GM12872 (cell line): ENCODE data around the gene ZBTB7C.

ENCODE experiments used
- TF ChIP-seq, protein P1 (sequence below): IDR thresholded peaks from 3 replicates; pipeline ENCODE4 v1.5.1; 2011; ENCODE audit warnings: low read depth, mild to moderate bottlenecking, low read length, moderate library complexity; ENCODE audit not compliant: insufficient read depth

Gene ZBTB7C

DNA sequence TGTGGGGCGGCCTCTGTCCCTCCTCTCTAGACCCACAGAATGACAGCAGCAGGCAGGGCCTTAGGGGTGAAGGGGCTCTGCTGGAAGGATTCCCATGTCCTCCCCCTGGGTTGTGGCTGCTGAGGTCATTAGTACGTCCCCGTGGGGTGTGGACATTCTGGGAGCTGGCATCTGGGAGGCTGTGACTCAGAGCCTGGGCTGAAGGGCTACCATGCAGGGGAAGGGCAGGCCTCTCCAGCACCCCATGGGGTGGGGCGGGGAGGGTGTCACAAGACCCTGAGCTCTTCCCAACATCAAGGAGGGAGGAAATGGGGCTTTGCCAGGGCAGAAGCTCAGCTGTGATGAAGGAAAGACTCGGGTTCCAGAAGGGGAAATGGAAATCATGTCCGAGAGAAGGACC lies 373.0 kb downstream of the ZBTB7C start:
- TF ChIP-seq, protein P1, sequence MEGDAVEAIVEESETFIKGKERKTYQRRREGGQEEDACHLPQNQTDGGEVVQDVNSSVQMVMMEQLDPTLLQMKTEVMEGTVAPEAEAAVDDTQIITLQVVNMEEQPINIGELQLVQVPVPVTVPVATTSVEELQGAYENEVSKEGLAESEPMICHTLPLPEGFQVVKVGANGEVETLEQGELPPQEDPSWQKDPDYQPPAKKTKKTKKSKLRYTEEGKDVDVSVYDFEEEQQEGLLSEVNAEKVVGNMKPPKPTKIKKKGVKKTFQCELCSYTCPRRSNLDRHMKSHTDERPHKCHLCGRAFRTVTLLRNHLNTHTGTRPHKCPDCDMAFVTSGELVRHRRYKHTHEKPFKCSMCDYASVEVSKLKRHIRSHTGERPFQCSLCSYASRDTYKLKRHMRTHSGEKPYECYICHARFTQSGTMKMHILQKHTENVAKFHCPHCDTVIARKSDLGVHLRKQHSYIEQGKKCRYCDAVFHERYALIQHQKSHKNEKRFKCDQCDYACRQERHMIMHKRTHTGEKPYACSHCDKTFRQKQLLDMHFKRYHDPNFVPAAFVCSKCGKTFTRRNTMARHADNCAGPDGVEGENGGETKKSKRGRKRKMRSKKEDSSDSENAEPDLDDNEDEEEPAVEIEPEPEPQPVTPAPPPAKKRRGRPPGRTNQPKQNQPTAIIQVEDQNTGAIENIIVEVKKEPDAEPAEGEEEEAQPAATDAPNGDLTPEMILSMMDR = no peak

DNA sequence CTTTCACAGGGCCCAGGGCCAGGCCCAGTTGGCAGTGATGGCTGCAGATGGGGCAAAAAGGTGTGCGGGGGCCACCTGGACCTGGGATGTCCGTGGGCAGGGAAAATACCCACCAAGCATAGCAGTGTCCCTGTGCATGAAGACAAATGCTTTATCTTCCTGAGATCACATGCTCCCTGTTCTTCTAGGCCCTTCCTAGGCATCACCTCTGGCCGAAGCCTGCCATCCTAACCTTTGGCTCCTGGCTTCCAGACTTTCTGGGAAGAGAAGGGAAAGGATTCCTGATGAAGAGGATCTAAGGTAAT lies 373.7 kb downstream of the ZBTB7C start:
- TF ChIP-seq, protein P1 = no peak

DNA sequence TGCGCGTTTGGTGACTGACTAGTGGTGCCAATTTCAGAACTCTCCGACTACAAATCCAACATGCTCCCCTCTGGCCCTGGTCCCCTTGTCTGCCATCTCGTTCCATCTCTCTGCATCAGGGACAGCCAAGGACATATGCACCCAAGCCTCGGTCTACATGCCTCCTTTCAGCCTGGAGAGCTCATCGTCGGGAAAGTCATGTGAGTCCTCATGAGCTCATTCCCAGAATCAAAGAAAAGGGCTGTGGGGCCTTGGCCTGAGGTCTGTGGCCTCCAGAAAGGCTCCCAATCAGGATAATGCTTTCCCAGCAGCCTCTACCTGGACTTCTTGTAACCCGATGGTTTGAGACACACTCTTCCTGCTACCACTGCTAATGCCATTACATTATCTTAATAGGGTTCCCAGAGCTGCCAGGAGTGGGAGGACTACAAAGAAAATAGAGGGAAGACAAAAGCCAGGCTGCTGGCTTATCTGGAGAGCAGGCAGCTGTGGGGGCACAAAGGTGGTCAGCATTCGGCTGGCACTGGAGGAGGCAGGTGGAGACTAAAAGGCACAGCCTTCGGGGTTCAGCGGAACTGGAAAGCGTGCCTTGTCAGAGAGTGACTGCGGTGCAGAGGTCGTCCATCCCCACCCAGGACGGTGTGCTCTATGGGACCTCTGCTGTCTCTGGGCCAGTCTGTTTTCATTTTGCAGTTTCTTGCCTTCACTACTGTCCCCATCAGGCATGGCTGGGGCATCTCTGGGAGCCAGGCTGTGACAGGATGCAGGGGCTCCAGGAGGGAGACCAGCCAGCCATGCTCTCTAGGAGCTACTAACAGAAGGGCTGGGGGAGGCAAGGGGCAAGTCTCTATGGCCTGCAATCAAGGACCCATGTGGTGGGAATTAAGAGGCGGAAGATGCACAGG lies 374.3 kb downstream of the ZBTB7C start:
- TF ChIP-seq, protein P1 = no peak

DNA sequence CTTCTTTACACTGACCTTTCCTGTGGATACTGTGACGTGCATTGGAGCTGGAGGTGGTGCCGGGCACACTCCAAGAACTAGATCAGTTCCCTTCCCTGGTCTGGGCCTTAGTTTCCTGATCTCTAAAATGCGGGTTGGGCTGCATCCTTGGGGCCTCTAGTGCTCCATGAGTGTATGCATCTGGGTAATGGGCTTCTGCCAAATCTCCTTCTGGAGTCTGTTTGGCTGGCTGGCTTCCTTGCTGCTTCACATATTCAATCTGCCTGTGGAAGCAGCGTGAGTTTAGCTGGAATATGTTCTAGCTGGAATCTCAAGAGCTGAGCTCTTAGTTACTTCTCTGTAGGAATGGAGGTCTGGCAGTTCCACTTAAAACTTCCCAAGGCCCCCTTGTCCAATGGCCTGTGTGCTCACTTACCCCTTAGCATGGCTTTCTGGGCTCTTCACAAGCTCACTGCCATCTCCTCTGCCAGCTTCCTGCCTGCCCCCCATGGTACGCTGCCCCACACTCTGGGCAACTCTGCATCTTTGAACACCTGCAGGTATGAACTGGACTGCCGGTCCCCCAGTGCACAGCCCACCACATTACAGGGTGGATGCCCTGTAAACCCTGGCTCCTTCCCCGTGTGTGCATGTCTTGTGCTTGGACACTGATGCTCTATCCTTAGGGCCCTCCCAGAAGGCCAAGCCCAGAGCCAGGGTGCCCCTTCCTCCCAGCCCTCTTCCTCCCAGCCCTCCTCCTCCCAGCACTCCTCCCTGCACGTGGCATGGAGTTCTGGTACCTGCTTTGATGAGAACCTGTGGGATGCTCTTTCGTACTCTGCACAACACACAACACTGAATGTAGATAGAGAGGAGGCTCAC lies 375.2 kb downstream of the ZBTB7C start:
- TF ChIP-seq, protein P1 = no peak

DNA sequence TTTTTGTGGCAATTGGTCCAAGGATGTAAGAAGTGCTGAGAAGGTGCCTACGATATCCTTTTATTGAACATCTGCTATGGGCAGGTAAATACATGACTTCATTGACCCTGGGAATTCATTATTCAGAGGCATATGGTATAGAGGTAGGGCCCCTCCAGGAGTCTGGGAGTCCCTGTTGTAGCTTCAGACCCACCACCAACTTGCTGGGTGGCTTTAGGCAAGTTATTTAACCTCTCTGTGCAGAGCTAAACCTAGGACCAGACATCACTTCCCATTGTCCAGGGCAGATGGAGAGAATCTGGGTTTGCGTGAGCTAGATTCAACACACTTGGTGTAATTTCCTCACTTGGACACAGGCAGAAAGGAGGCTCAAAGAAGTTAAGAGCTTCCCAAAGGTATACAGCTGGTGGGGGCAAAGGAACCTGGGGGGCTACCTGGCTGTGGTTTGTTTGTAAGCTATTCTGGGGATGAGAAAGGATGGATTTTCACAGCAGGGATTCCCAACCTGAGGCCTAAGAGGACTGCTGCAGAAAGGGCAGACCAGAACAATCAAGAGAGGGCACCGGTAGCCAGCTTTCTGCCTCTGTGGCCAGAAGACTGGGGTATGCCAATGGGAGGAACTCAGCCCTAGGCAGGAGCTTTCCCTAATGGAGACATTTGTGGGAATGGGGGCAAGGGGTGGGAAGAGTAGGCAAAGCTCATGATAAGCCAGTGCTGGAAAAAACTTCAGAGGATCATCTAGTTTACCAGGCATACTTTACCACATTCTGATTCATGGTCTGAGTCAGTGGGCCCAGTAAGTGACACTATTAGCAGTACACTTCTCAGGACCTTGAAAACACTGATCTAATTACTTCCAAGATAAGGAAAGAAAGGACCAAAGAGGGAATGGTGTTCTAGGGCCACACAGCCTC lies 376.1 kb downstream of the ZBTB7C start:
- TF ChIP-seq, protein P1 = no peak

DNA sequence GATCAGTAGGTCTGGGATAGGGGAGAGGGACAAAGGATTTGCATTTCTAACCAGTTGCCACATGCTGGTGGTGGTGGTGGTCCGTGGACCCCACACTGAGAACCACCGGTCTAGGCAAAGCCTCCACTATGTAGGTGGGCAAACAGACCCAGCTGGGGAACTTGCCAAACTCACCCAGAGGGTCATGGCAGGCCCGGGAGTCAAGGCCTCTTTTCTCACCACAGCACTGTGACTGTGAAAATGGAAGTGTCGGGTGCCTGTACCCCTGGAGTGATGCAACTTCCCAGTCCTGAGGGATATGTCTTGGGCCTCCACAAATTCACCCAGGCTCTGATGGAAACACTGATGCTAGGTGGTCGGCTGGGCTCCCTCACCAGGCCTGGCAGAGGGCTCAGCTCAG lies 377.5 kb downstream of the ZBTB7C start:
- TF ChIP-seq, protein P1 = no peak
